Kidney (tissue), 14 donors: ENCODE measurements around the gene MNT. TPM values are rescaled to one million over a fixed set of nuclear protein-coding genes. Genes with fewer than 3 reads are reported as not detected.

Experiments
- DNase-seq, 5 donors: peaks; one replicate each; pipeline ENCODE4 v3.0.0-alpha.2; 2013 to 2020
- FAIRE-seq: peaks from 2 replicates; lab custom pipeline; 2012; peaks lifted over from hg19 to GRCh38; lab: Jason Lieb, UNC
- H3K27ac ChIP-seq, 2 donors: one replicate each; pipeline ENCODE4 v1.7.0; 2013; ENCODE audit warnings: low read depth in 2 of 2, low read length in 2 of 2, inconsistent platforms in 1 of 2
- H3K27me3 ChIP-seq: one replicate; pipeline ENCODE4 v1.7.1; 2013; ENCODE audit warnings: low read length, inconsistent platforms; ENCODE audit not compliant: control insufficient read depth, insufficient read depth
- H3K36me3 ChIP-seq, 3 donors: one replicate each; pipeline versions ENCODE4 v1.7.0 to v1.7.1; 2013; ENCODE audit warnings: low read length in 3 of 3, control low read depth in 1 of 3, inconsistent platforms in 1 of 3; ENCODE audit not compliant: insufficient read depth in 3 of 3, control insufficient read depth in 2 of 3
- H3K4me1 ChIP-seq, 3 donors: one replicate each; pipeline versions ENCODE4 v1.7.0 to v1.7.1; 2013; ENCODE audit warnings: low read length in 3 of 3, inconsistent platforms in 1 of 3, low read depth in 1 of 3; ENCODE audit not compliant: control insufficient read depth in 2 of 3, insufficient read depth in 2 of 3
- H3K4me3 ChIP-seq, 3 donors: one replicate each; pipeline versions ENCODE4 v1.7.0 to v1.8.1; 2013; ENCODE audit warnings: low read length in 3 of 3, control low read depth in 1 of 3, inconsistent platforms in 1 of 3
- H3K9ac ChIP-seq, 3 donors: one replicate each; pipeline versions ENCODE4 v1.7.0 to v1.7.1; 2013; ENCODE audit warnings: low read length in 3 of 3, control low read depth in 1 of 3, inconsistent platforms in 1 of 3
- H3K9me3 ChIP-seq, 3 donors: one replicate each; pipeline versions ENCODE4 v1.7.0 to v1.7.1; 2013; ENCODE audit warnings: low read length in 3 of 3, control low read depth in 1 of 3, inconsistent platforms in 1 of 3; ENCODE audit not compliant: control insufficient read depth in 2 of 3, insufficient read depth in 1 of 3
- intact Hi-C: fragments of 100-400 bp; cut with DNase I; formaldehyde crosslinking; loops from one replicate; pipeline ENCODE4 v1.11.1; 2022
- polyA plus RNA-seq: library from polyadenylated mRNA; stranded (reverse); fragments of 350-450 nt; fragmentation: Illumina TruSeq; extraction: RNeasy Lipid Tissue Mini Kit (QIAGEN cat#74804); gene quantifications from one replicate; pipeline ENCODE4 v1.2.3, GENCODE V29; 2014; ENCODE audit warnings: low read depth, low replicate concordance; ENCODE audit not compliant: insufficient read depth
- total RNA-seq: library from RNA; stranded (reverse); fragmentation: NEBNext Ultra II Directional; extraction: Animal tissue kit (Norgen Biotek cat#: 25700); gene quantifications from one replicate; pipeline ENCODE4 v1.2.1, GENCODE V29; 2021
- TF ChIP-seq, protein P1 (sequence below): IDR thresholded peaks from 3 replicates; pipeline ENCODE4 v1.5.1; 2012; ENCODE audit warnings: mild to moderate bottlenecking, moderate library complexity, borderline replicate concordance; ENCODE audit not compliant: insufficient read depth; ENCODE audit errors: extremely low read depth
- donor health status: control.
- donor health status: control.
- donor health status: control.
- donor health status: control.
- donor health status: control.
- donor health status: DM: yes; HTN: yes; CAD: no.
- donor health status: Normal renal cell carcinoma (clear cell type).

MNT gene
- total and polyA plus RNA-seq, 2 donors from 2014 or later = 3.7 to 39.8 TPM

DNA sequence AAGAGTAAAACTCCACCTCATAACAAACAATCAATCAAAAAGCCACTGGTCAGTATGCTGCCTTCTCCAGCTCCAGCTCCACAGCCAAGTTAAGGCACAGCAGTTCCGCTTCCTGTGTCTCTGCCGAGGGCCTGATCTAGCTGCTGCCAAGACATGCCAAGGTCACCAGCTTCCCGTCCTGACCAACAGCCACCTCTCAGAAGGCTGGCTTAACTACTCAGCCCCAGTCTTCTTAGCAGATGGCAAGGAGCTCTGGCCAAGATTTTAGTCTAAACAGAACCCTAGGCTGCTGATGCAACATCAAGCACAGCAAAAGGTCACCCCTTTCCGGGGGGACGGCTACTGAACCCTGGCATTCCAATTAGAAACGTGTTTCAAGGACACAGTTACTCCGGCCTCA lies 17.7 kb upstream of the MNT start:
- FAIRE-seq (no peak), DNase-seq (no peak)
- intact Hi-C loops = loop anchor here (5.0 kb wide), 1 partner anchor 36 kb away; no protein-coding TSS in a partner anchor
- Histone ChIP-seq H3K9me3 (no peaks in the 10 kb centered on the region), H3K9ac (no peak overlapping the region), H3K4me1 (peaks cover 0 to 3% (median 0%) of the 10 kb centered on the region in 3 donors), H3K4me3 (no peak overlapping the region), H3K36me3 (peaks cover 0 to 28% (median 8%) of the 10 kb centered on the region in 3 donors), H3K27ac (peak overlapping the region; percentile 23 to 59), H3K27me3 (no peaks in the 10 kb centered on the region)
- TF ChIP-seq, protein P1, sequence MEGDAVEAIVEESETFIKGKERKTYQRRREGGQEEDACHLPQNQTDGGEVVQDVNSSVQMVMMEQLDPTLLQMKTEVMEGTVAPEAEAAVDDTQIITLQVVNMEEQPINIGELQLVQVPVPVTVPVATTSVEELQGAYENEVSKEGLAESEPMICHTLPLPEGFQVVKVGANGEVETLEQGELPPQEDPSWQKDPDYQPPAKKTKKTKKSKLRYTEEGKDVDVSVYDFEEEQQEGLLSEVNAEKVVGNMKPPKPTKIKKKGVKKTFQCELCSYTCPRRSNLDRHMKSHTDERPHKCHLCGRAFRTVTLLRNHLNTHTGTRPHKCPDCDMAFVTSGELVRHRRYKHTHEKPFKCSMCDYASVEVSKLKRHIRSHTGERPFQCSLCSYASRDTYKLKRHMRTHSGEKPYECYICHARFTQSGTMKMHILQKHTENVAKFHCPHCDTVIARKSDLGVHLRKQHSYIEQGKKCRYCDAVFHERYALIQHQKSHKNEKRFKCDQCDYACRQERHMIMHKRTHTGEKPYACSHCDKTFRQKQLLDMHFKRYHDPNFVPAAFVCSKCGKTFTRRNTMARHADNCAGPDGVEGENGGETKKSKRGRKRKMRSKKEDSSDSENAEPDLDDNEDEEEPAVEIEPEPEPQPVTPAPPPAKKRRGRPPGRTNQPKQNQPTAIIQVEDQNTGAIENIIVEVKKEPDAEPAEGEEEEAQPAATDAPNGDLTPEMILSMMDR = no peak

DNA sequence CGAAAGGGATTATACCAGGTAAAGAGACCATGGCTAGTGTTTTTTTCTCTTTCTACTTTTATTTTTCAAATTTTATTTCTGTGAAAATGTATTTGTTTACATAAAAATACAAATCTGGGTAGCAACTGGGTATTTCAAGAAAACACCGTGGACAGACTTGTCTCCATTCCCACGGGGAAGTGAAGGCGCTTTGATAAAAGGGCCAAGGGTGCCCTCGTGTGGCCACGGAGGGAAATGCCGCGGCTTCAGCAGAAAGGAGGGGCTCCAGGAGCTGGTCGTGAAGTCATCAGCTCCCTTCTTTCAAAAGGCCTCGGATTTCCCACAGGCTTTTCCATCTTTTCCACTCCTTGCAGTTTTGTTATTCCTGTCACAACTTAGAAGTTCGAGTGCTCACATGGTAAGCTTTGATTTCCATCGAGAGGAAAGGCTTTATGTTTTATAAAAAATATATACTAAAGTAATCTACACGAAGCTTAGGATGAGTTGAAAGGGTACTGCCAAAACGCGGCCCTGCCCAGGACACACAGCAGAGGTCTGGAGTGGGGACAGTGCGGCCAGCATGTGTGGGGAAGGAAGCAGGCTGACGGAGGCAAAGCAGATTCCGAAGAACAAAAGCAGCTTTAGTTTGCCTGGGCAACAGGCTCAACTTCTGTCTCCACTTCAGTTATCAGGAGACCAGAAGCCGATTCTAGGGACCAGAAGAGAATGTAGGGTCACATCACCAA lies 15.3 kb upstream of the MNT start:
- H3K9me3 ChIP-seq = no peaks in the 10 kb centered on the region
- peaks cover 0 to 3% (median 0%) of the 10 kb centered on the region in 3 donors for H3K4me1 ChIP-seq
- no peaks in the 10 kb centered on the region for H3K27me3 ChIP-seq
- intact Hi-C loops = loop anchor here (5.0 kb wide), 1 partner anchor 34 kb away; no protein-coding TSS in a partner anchor
- TF ChIP-seq, protein P1 = peak; percentile 98
- no peak overlapping the region for H3K4me3 ChIP-seq
- no peak overlapping the region for H3K27ac ChIP-seq
- FAIRE-seq = peak; percentile 97
- DNase-seq = peak; percentile 91 to 94 (median 92)
- peaks cover 0 to 28% (median 5%) of the 10 kb centered on the region in 3 donors for H3K36me3 ChIP-seq
- peak overlapping the region in 1 of 3 donors; percentile 28 for H3K9ac ChIP-seq

DNA sequence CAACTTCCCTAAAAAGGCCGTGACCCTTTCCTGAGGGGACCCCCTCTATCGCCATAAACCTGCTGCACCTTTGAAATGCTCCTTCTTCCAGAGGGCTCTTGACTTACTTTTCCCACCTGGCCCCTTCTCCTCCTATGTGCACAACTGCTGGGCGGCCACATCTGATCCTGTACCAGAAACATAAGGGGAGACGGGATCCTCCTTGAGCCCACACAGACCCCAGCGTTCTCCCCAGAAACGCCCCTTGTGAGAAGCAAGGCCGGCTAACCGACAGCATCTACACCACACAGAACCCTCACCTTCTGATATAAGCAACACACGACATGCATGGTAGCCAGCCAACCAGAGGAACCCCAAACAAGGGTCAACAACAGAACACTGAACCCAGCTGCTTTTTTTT lies 14.2 kb upstream of the MNT start:
- no peaks in the 10 kb centered on the region for H3K27me3 ChIP-seq
- DNase-seq = no peak
- peaks cover 0 to 3% (median 0%) of the 10 kb centered on the region in 3 donors for H3K4me1 ChIP-seq
- H3K9ac ChIP-seq = no peak overlapping the region
- H3K9me3 ChIP-seq = no peaks in the 10 kb centered on the region
- no peak for FAIRE-seq
- TF ChIP-seq, protein P1 = no peak
- intact Hi-C loops = loop anchor here (5.0 kb wide), 1 partner anchor 33 kb away; no protein-coding TSS in a partner anchor
- no peak overlapping the region for H3K27ac ChIP-seq
- peaks cover 0 to 21% (median 2%) of the 10 kb centered on the region in 3 donors for H3K36me3 ChIP-seq
- H3K4me3 ChIP-seq = no peak overlapping the region
